SK-N-SH (cell line): ENCODE measurements around the gene SLC35E2B. TPM values are rescaled to one million over a fixed set of nuclear protein-coding genes. Genes with fewer than 3 reads are reported as not detected.
A peak's percentile ranks its signal among the peaks of the same experiment; 100 is the strongest.
"Not testable (repeated sequence)": the region's sequence is repeated elsewhere in the genome, so short reads cannot be mapped to it uniquely, and the experiment has no call there.

ENCODE experiments used
- CTCF ChIA-PET: fragments of 300-600, 350-600 bp; formaldehyde crosslinking; extraction: SDS; loops from one replicate; lab custom pipeline; 2021; lab: Yijun Ruan, JAX
- POLR2A ChIA-PET: fragments of 350-600 bp; sonication (Branson Sonifier 250); formaldehyde crosslinking; extraction: SDS; loops from one replicate; lab custom pipeline; 2020; ENCODE audit warnings: antibody characterized with exemption, inconsistent platforms; lab: Yijun Ruan, JAX
- DNase-seq: peaks from one replicate; pipeline ENCODE4 v3.0.0; 2012
- H2AFZ ChIP-seq: fragments of 200-600 bp; sonication (generic); 2 replicates; pipeline ENCODE4 v1.8.1; 2016; ENCODE audit warnings: antibody characterized with exemption, mild to moderate bottlenecking, low read depth
- H3F3A ChIP-seq: fragments of 200-600 bp; sonication (generic); replicated peaks from 2 replicates; pipeline ENCODE3; 2016; ENCODE audit warnings: antibody characterized with exemption, mild to moderate bottlenecking; ENCODE audit not compliant: insufficient read depth
- H3K27ac ChIP-seq, 2 experiments: fragments of 200-500 bp in 1 of 2; fragments of 200-600 bp in 1 of 2; sonication (Bioruptor generic) in 1 of 2; sonication (generic), shearing (Covaris generic) in 1 of 2; 2 replicates each; pipeline versions ENCODE4 v1.5.1 to v1.6.1; 2014 to 2016; ENCODE audit warnings: low read depth in 2 of 2, inconsistent platforms in 1 of 2, low read length in 1 of 2, mild to moderate bottlenecking in 1 of 2, mixed read lengths in 1 of 2
- H3K27me3 ChIP-seq: fragments of 200-600 bp; sonication (generic), shearing (Covaris generic); 2 replicates; pipeline ENCODE4 v1.6.1; 2016; ENCODE audit warnings: mixed run types; ENCODE audit not compliant: insufficient read depth
- H3K36me3 ChIP-seq, 2 experiments: fragments of 200-500 bp in 1 of 2; fragments of 200-600 bp in 1 of 2; sonication (Bioruptor generic) in 1 of 2; sonication (generic) in 1 of 2; replicated peaks in 1 of 2; 2 replicates each; pipeline versions ENCODE3 to v1.5.1; 2014 to 2016; ENCODE audit warnings: low read length in 1 of 2, mild to moderate bottlenecking in 1 of 2; ENCODE audit not compliant: insufficient read depth in 2 of 2, control insufficient read depth in 1 of 2
- H3K4me1 ChIP-seq, 2 experiments: fragments of 200-500 bp in 1 of 2; fragments of 200-600 bp in 1 of 2; sonication (Bioruptor generic) in 1 of 2; sonication (generic), shearing (Covaris generic) in 1 of 2; 2 replicates each; pipeline versions ENCODE4 v1.5.1 to v1.6.1; 2014 to 2016; ENCODE audit warnings: low read depth in 1 of 2, low read length in 1 of 2, mixed run types in 1 of 2; ENCODE audit not compliant: insufficient read depth in 2 of 2, control insufficient read depth in 1 of 2
- H3K4me2 ChIP-seq: fragments of 200-600 bp; sonication (generic), shearing (Covaris generic); 2 replicates; pipeline ENCODE4 v1.6.1; 2017; ENCODE audit warnings: mixed run types
- H3K4me3 ChIP-seq, 2 experiments: fragments of 200-500 bp in 1 of 2; fragments of 200-600 bp in 1 of 2; sonication (Bioruptor generic) in 1 of 2; sonication (generic), shearing (Covaris generic) in 1 of 2; 2 replicates each; pipeline versions ENCODE4 v1.5.1 to v1.8.1; 2014 to 2016; ENCODE audit warnings: low read depth in 2 of 2, inconsistent platforms in 1 of 2, low read length in 1 of 2, mild to moderate bottlenecking in 1 of 2, mixed read lengths in 1 of 2, moderate library complexity in 1 of 2
- H3K79me2 ChIP-seq: fragments of 200-600 bp; sonication (generic); 2 replicates; pipeline ENCODE4 v1.8.1; 2017; ENCODE audit warnings: mild to moderate bottlenecking; ENCODE audit not compliant: insufficient read depth
- H3K9ac ChIP-seq: fragments of 200-600 bp; sonication (generic); 2 replicates; pipeline ENCODE4 v1.6.1; 2017; ENCODE audit warnings: mixed run types
- H3K9me2 ChIP-seq: fragments of 200-600 bp; sonication (generic); 2 replicates; pipeline ENCODE4 v1.6.1; 2017; ENCODE audit warnings: mixed run types
- H3K9me3 ChIP-seq: fragments of 200-600 bp; sonication (generic); 2 replicates; pipeline ENCODE4 v1.6.1; 2017; ENCODE audit warnings: mixed run types, mild to moderate bottlenecking, moderate library complexity
- H4K20me1 ChIP-seq: fragments of 200-600 bp; sonication (generic); 2 replicates; pipeline ENCODE4 v1.6.1; 2017; ENCODE audit warnings: mild to moderate bottlenecking, mixed run types; ENCODE audit not compliant: insufficient read depth
- CHD2 ChIP-seq: fragments of 150-350 bp; IDR thresholded peaks from 2 replicates; pipeline ENCODE4 v1.6.1; 2018; ENCODE audit warnings: low read length; ENCODE audit not compliant: partially characterized antibody
- EZH2phosphoT487 ChIP-seq: fragments of 200-600 bp; sonication (generic); IDR thresholded peaks from 2 replicates; pipeline ENCODE4 v1.6.1; 2017; ENCODE audit warnings: low read depth, mixed run types, mild to moderate bottlenecking, antibody characterized with exemption, moderate library complexity, borderline replicate concordance
- GATA2 ChIP-seq: sonication (generic); formaldehyde crosslinking; IDR thresholded peaks from 2 replicates; pipeline ENCODE4 v1.5.0; 2020; ENCODE audit warnings: mild to moderate bottlenecking, missing genetic modification reagents
- MEF2A ChIP-seq: IDR thresholded peaks from 2 replicates; pipeline ENCODE4 v1.4.0; 2012; ENCODE audit warnings: low read depth, borderline replicate concordance
- MXI1 ChIP-seq: IDR thresholded peaks from 2 replicates; pipeline ENCODE4 v1.6.1; 2012; ENCODE audit warnings: mild to moderate bottlenecking, low read depth, low read length, improper control_type of control experiment
- NFIC ChIP-seq: IDR thresholded peaks from 2 replicates; pipeline ENCODE4 v1.4.0; 2012; ENCODE audit warnings: borderline replicate concordance
- POLR2AphosphoS5 ChIP-seq: IDR thresholded peaks from 2 replicates; pipeline ENCODE4 v1.6.1; 2012; ENCODE audit warnings: low read depth, low read length
- RXRA ChIP-seq: IDR thresholded peaks from 2 replicates; pipeline ENCODE4 v1.4.0; 2012; ENCODE audit warnings: low read depth, mild to moderate bottlenecking, borderline replicate concordance
- TAF1 ChIP-seq: IDR thresholded peaks from 2 replicates; pipeline ENCODE4 v1.6.1; 2012; ENCODE audit warnings: low read depth, mild to moderate bottlenecking, low read length, moderate library complexity, borderline replicate concordance
- WGBS: methylation state at CpG from one replicate; pipeline ENCODE4 v1.1.6; 2017; ENCODE audit warnings: low lambda C conversion rate; 5-methylcytosine and 5-hydroxymethylcytosine counted together
- polyA plus RNA-seq, 3 experiments: library from polyadenylated mRNA; depleted of rRNA; stranded (reverse); fragments of >200 nt; gene quantifications; 2 replicates each; pipeline ENCODE4 v1.2.3, GENCODE V29; 2012
- TF ChIP-seq, protein P1 (sequence below): fragments of 150-350 bp; IDR thresholded peaks from 2 replicates; pipeline ENCODE4 v1.6.1; 2016; ENCODE audit warnings: mild to moderate bottlenecking, low read depth, low read length
- TF ChIP-seq, protein P2 (sequence below): IDR thresholded peaks from 2 replicates; pipeline ENCODE4 v1.6.1; 2012; ENCODE audit warnings: mild to moderate bottlenecking, low read depth, low read length, moderate library complexity
- TF ChIP-seq, protein P3 (sequence below): IDR thresholded peaks from 2 replicates; pipeline ENCODE4 v1.4.0; 2012; ENCODE audit warnings: low read depth, borderline replicate concordance

Gene SLC35E2B
- polyA plus RNA-seq, 1 of the 3 experiments (the other 2 are of a cell fraction), result 20.5 TPM

DNA sequence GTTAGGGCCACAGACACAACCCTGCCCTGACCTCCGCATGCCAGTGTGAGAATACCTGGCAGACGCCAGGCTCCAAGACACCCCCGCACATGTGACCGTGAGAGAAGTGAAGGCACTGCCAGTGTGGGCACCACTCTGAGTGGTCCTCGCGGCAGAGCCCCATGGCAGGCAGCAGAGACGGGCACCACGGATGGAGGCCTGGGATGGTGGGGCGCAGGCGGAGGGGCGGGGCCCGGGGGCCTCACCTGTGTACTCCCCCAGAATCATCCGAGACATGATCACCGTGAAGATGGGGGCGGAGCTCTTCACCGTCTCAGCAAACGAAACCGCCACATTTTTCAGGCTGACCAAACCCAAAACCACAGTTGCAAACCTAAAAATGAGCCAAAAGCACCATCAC, 17.4 kb downstream of the SLC35E2B start:
- WGBS, result 93% methylated on average over 8 of the region's 18 CpGs
- Histone ChIP-seq H3K36me3 (peaks cover 0 to 18% of the 10 kb centered on the region in 2 experiments), H3K79me2 (peaks cover 30% of the 10 kb centered on the region)
- CTCF ChIA-PET, DNase-seq, H3K9me2 ChIP-seq, POLR2A ChIA-PET, H3K4me1 ChIP-seq, H3K9me3 ChIP-seq, H2AFZ ChIP-seq, H3K27me3 ChIP-seq, H3F3A ChIP-seq, H4K20me1 ChIP-seq, H3K4me3 ChIP-seq, H3K4me2 ChIP-seq, H3K9ac ChIP-seq, H3K27ac ChIP-seq: not testable (repeated sequence)

DNA sequence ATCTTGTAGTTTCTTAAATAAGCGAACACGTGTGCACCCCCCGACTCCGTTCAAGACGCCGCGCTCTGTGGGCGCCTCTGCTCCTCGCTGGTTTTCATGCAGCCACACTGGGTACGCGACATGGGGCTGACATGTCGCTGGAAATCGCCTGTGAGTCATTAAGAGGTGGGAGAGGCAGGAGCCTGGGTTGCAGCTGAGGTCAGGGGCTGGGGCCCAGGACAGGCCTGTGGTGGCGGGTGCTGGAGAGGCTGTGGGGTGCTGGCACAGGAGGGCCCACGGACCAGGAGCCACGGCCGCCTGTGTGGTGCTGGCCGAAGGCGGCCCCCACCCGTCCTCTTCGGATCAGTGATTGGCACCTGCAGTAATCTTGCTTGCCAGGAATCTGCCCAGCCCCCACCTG, 17.8 kb downstream of the SLC35E2B start:
- H3K9me2 ChIP-seq, H3F3A ChIP-seq, H3K9ac ChIP-seq, H3K9me3 ChIP-seq, DNase-seq, H3K4me1 ChIP-seq, H4K20me1 ChIP-seq, CTCF ChIA-PET, H3K27me3 ChIP-seq, H3K4me2 ChIP-seq, POLR2A ChIA-PET, H3K27ac ChIP-seq, H3K4me3 ChIP-seq, H2AFZ ChIP-seq: not testable (repeated sequence)
- WGBS, result 91% methylated on average over 10 of the region's 21 CpGs
- peaks cover 26% of the 10 kb centered on the region for H3K79me2 ChIP-seq
- H3K36me3 ChIP-seq, result peaks cover 0 to 20% of the 10 kb centered on the region in 2 experiments

DNA sequence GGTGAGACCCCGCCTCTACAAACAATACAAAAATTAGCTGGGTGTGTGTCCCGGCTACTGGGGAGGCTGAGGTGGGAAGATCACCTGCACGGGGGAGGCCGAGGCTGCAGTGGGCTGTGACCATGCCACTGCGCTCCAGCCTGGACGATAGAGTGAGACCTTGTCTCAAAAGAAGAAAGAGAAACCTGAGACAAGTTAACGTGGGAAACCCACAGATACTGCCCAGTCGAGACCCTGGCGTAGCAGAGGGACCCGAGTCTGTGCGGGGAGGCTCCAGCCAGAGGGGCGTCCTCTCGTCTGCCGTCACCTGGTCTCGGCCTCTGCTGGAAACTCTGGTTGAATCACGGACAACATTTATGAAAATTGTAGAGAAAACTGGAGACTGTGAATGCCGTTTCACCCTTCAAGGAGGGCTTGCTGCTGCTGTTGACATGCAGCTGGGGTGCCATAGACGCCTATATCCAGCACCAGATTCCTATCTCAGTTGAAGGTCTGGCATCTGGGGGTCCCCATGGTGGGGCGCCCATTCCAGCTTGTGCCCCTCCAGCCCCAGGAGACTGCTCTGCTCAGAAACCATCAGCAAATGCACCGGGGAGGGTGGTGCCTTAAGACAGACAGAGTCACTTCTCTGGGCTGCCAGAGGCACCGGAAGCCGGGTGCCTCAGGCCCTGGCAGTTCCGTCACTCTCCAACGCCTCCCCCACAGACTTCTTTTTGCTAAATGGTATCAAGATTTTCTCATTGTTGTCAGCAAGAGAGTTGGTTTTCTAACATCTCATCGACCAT, 20.2 kb downstream of the SLC35E2B start:
- CTCF ChIA-PET, result no interaction called here
- TF ChIP-seq CHD2, result no peak
- TF ChIP-seq NFIC, result no peak
- TF ChIP-seq MXI1, result no peak
- TF ChIP-seq, protein P1, sequence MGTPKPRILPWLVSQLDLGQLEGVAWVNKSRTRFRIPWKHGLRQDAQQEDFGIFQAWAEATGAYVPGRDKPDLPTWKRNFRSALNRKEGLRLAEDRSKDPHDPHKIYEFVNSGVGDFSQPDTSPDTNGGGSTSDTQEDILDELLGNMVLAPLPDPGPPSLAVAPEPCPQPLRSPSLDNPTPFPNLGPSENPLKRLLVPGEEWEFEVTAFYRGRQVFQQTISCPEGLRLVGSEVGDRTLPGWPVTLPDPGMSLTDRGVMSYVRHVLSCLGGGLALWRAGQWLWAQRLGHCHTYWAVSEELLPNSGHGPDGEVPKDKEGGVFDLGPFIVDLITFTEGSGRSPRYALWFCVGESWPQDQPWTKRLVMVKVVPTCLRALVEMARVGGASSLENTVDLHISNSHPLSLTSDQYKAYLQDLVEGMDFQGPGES, result no peak
- TF ChIP-seq RXRA, result no peak
- no peak for TF ChIP-seq EZH2phosphoT487
- no peak for TF ChIP-seq MEF2A
- TF ChIP-seq GATA2 (CRISPR knock-in tag), result no peak
- TF ChIP-seq, protein P2, sequence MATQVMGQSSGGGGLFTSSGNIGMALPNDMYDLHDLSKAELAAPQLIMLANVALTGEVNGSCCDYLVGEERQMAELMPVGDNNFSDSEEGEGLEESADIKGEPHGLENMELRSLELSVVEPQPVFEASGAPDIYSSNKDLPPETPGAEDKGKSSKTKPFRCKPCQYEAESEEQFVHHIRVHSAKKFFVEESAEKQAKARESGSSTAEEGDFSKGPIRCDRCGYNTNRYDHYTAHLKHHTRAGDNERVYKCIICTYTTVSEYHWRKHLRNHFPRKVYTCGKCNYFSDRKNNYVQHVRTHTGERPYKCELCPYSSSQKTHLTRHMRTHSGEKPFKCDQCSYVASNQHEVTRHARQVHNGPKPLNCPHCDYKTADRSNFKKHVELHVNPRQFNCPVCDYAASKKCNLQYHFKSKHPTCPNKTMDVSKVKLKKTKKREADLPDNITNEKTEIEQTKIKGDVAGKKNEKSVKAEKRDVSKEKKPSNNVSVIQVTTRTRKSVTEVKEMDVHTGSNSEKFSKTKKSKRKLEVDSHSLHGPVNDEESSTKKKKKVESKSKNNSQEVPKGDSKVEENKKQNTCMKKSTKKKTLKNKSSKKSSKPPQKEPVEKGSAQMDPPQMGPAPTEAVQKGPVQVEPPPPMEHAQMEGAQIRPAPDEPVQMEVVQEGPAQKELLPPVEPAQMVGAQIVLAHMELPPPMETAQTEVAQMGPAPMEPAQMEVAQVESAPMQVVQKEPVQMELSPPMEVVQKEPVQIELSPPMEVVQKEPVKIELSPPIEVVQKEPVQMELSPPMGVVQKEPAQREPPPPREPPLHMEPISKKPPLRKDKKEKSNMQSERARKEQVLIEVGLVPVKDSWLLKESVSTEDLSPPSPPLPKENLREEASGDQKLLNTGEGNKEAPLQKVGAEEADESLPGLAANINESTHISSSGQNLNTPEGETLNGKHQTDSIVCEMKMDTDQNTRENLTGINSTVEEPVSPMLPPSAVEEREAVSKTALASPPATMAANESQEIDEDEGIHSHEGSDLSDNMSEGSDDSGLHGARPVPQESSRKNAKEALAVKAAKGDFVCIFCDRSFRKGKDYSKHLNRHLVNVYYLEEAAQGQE, result no peak
- no peak for TF ChIP-seq POLR2AphosphoS5
- TF ChIP-seq, protein P3, sequence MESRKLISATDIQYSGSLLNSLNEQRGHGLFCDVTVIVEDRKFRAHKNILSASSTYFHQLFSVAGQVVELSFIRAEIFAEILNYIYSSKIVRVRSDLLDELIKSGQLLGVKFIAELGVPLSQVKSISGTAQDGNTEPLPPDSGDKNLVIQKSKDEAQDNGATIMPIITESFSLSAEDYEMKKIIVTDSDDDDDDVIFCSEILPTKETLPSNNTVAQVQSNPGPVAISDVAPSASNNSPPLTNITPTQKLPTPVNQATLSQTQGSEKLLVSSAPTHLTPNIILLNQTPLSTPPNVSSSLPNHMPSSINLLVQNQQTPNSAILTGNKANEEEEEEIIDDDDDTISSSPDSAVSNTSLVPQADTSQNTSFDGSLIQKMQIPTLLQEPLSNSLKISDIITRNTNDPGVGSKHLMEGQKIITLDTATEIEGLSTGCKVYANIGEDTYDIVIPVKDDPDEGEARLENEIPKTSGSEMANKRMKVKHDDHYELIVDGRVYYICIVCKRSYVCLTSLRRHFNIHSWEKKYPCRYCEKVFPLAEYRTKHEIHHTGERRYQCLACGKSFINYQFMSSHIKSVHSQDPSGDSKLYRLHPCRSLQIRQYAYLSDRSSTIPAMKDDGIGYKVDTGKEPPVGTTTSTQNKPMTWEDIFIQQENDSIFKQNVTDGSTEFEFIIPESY, result no peak
- no peak for TF ChIP-seq TAF1
- TF ChIP-seq, all 33 proteins: peak for 0
- Histone ChIP-seq H3K27ac (no peak overlapping the region), H3K4me3 (no peak overlapping the region), H3K9me3 (no peaks in the 10 kb centered on the region), H3K9ac (no peak overlapping the region), H3K79me2 (peaks cover 2% of the 10 kb centered on the region; the same call in 1 of the 2 replicates), H3K4me2 (no peak overlapping the region), H3K27me3 (no peaks in the 10 kb centered on the region), H2AFZ (no peak overlapping the region), H3K36me3 (peaks cover 0 to 27% of the 10 kb centered on the region in 2 experiments), H3K9me2 (no peaks in the 10 kb centered on the region), H3F3A (no peaks in the 10 kb centered on the region), H4K20me1 (no peaks in the 10 kb centered on the region), H3K4me1 (no peaks in the 10 kb centered on the region; a peak in 1 of 4 replicates)
- peak; percentile 22 for DNase-seq
- 95% methylated on average over 23 of the region's 25 CpGs for whole genome bisulfite sequencing
- POLR2A ChIA-PET, result no interaction called here
